Measurements from ENCODE around the gene GEMIN2.
"Not testable (repeated sequence)": the region's sequence is repeated elsewhere in the genome, so short reads cannot be mapped to it uniquely, and the experiment has no call there.

Gene GEMIN2

GRCh38 chr14:39179042-39179441 lies 64.9 kb downstream of the GEMIN2 start:
- DNase-seq, result no peak

GRCh38 chr14:39180553-39180952 lies 66.4 kb downstream of the GEMIN2 start:
- no peak for DNase-seq

- no peak for DNase-seq
These were observed 67.0 kb downstream of the GEMIN2 start for GRCh38 chr14:39181026-39181692.

- DNase-seq, result no peak
These were observed 67.5 kb downstream of the GEMIN2 start for GRCh38 chr14:39181693-39182047.

GRCh38 chr14:39182770-39183684 lies 68.9 kb downstream of the GEMIN2 start:
- DNase-seq, result no peak

GRCh38 chr14:39183685-39184003 lies 69.5 kb downstream of the GEMIN2 start:
- not testable (repeated sequence) for DNase-seq

GRCh38 chr14:39184628-39185255 lies 70.6 kb downstream of the GEMIN2 start:
- DNase-seq, result no peak

GRCh38 chr14:39185256-39186049 lies 71.3 kb downstream of the GEMIN2 start:
- no peak for DNase-seq
